SIG-M5 (cell line): ENCODE measurements around the gene XIRP1.
"Not testable (repeated sequence)": the region's sequence is repeated elsewhere in the genome, so short reads cannot be mapped to it uniquely, and the experiment has no call there.

Experiments used
- DNase-seq: peaks from one replicate; lab custom pipeline; 2025; lab: John Stamatoyannopoulos, UW

The XIRP1 gene

DNA sequence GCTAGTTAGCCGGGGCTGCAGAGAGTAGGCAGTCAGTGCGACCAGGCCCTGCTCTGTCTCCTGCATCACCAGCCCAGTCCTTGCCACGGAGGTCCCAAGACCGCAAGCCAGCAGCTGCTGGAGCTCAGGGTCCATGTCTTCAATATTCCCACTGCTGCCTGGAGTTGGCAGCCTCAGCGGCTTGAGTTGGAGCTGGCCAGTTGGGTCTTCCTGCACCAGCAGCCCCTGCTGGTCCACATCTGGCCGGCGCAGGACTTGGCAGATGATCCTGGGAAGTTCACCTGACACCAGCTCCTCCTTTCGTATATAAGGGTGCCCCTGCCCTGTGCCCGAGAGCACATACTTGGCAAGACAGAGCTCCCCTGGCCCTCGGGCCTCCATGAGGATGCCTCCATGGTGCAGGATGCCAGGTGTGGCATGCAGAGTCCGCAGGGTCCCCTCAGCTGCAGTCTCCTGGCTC lies 5.7 kb downstream of the XIRP1 start:
- no peak for DNase-seq

DNA sequence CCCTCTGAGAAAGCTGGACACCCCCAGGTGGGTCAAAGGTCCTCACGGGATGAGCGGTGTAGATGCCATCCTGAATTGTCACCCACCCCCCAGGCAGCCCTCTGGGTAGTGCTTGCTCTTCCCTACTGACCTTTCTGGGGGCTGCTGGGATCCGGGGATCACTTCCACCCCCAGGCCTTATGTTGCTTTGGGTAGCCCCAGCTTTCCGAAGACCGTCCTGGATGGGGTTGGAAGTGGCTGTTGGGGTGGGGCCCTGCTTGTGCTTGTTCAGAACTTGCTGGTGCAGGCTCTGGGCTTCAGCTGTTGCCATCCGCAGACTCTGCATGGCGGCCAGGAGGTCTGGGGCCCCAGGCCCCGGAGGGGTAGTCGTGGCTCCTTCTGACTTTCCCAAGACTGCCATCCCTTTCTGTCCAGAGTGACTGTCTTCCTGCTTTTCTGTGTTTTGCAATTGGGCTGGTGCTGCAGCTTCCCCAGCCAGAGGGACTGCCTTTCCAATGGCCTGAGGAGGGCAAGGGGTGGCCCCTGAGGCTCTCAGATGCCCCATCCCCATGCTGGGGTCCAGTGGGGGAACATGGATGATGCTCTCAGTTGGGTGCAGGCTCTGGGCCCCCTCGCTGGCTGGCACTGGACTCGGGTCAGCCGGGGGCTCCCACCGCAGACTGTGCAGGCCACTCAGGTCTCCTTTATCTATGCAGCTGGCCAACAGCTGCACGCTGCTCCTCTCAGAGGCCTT lies 6.3 kb downstream of the XIRP1 start:
- DNase-seq = no peak

DNA sequence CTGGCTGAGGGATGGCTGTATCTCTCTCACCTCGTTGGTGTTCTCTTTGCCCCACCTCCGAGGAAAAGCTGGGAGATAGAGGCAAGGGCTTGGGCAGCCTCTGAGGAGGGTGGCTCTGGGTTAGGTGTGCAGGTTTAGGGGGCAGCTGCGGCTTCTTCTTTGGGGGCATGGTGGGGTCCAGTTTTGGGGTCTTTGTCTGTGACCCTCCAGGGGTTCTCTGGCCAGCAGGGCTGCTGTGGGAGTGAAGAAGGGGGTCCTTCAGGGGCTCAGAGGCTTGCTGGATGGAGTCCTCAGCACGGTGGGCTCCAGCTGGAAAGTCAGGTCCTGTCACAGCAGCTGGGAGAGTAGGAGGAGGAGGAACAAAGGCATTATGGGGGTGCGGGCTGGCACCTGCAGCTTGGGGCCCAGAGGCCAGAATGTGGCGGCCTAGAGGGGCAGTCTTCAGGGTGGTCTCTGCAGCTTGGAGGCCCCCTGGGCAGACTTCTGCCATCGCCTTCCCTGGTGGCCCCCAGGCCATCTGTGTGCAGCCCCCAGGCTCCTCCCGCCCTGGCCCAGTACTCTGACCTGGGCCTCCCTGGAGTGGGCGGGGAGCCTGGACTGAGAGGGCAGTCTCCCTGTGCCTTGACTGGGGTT lies 7.0 kb downstream of the XIRP1 start:
- DNase-seq = no peak

DNA sequence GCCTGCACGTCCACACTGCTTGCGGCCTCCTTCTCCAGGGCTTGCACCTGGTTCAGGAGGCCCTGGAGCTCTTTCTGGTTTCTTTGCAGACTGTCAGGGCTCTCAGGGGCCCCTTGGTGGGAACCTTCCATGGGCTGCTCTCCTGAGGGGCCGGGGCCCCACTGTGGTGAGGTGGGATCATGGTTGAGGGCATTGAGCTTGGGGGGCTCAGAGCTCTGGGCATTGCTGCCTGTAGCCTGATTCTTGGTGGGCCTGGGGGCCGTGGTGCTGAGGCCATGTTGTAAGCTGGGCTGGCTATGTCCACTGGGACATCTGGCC lies 7.5 kb downstream of the XIRP1 start:
- no peak for DNase-seq

DNA sequence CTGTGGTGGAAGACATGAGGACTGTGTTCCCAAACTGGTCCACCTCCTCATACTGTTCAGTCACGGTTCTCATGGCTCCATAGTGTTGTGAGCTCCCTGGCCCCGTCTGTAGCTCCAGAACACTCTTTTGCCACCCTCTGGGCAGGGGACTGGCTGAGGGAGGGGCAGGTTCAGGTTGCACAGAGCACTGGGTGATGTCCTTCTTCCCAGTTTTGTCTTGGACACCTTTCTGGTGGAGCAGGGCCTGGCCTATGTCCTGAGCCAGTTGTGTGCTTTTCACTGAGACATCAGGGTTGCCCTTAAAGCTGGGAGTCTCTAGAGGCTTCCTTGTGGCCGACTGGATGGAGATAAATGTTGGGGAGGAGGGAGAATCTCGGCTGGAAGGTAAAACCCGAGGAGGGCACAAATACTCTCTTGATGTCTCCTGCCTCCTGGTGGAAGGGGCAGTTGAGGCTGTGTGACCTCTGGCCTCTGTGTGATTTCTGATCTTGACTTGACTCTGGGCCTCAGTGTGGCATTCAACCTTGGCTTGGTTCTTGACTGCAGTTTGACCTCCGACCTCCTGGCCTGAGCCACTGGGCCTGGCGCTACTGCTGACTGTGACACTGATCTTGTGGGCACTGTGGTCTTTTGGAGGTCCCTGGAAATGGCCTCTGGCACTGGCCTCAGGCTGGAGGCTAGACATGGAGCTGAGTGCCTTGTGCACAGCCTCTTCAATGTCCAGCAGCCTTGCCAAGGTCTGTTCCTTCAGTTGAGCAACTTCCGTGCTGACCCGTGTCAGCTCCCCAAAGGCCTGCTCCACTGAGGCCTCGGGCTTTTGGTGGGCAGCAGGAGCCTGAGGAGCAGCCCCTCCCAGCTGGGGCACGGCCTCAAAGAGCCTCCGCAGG lies 8.1 kb downstream of the XIRP1 start:
- no peak for DNase-seq

DNA sequence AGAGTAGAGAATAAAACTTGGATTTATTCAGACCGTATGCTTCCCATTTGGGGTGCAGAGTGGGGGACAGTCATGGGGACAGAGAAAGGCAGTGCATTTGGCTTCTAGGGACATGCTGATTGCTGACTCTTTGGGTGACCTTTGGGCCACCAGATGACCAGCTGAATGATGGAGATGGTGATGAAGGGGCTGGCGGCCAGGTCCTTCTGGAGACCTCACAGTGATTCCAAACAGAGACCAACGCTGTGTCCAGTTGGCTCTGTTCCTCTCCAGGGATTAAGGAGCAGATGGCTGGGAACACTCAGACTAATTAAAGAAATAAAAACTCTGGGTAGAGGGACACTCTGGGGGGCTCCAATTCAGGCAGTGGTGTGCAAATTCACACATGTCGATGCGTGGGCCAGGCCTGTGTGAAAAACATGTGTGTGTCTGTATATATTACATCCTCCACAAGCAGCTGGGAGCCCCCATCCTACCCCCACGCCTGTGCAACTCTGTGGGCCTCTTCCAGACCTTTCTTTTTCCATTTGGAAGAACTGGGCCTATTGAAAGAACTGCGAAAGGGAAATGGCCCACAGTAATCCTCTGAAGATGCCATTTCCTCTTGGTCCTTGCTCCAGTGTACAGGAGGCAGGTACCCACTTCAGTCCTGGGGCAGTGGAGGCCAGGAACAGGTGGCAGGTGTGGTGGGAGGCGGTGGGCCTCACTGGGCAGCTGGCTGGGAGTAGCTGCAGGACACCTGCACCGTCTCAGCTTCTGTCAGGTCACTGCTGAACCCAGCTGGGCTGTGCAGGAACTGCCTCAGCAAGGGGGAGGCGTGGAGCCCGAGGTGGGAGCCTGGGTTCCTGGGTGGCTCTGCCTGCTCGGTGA lies 8.9 kb downstream of the XIRP1 start:
- no peak for DNase-seq

DNA sequence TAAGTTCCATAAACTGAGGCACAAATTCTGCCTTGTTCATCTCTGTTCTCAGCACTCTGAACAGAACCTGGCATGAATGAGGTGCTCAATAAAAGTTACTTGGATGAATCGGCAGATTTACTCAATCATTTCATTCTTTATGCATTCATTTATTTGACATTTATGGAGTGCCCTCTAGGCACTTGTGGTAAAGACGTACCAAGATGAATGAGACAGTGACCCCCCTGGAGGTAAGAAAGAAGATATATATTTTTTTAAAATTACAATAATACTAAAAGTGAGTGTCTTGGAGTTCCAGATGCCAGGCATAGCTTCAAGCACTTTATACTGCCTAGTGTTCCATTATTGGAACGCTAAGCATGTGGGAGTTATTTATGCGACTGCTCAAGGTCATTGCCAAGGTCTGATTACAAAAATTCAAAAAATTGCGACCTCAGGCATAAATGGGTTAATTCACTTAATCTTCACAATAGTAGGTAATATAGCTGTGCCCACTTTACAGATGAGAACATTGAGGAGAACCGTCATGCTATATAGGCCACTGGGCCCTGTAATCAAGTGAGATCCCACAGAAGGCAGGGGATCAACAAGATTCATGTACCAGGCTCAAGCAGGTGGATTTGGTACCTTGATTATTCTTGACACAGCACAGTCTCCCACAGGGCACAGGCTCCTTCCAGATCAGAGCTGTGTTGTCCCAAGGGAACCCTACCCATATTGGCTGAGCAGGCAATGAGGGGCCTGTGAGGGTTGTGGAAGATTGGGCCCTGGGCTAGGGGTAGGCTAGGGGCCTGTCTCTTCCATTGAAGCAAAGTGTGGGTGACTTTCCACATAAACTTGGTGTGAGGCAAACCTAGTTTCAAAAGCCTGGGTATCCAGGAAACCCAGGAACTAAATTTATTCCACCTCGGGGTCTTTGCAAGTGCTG lies 10.7 kb downstream of the XIRP1 start:
- DNase-seq = no peak

DNA sequence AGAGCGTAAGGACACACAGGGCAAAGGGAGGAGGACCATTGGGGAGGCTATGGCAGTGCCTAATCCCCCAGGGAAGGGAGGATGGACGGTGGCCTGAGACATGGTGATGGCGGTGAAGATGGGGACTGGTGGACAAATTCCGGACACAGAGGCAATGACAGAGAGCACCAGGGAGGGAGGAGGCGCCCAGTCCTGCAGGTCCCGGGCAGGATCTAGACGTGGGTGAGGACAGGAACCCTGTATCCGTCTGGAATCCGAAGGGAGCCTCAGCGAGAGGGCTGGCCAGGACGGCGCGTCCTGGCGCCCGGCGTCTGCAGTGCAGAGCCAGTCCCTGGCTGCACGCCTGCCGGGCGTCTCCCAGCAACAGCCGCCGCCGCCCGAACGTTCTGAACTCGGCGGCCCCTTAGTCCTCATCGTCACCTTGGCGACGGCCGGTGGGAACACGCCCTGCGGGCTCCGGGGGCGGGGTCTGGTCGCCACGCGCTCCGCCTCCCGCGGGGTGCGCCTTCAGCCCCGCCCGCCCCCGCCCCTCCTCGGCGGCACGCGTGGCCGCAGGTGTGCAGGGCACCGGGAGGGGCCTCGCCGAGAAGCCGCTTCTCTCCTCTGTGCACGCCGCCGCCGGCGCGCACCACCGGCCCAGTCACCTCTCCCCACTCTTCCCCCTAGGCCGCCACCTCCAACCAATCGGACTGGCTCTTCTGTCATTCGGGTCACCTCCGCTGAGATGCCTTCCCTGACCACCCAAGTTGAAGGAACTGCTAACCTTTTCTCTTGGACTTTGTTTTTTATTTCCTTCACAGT lies 11.6 kb downstream of the XIRP1 start:
- DNase-seq = no peak

DNA sequence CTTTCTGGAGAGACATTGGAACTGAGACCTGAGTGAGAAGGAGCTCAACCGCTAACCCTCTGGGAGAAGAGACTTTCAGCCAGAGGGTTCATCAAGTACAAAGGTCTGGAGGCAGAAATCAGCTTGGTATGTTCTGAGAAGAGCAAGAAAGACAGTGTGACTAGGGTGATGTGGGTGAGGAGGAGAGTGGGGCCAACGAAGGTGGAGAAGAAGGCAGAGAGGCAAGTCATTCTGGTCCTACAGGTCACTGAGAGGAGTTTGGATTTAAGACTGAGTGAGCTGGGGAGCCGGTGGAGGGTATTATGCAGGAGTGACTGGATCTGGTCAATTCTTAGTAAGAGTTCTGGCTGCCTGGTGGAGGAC lies 12.2 kb downstream of the XIRP1 start:
- no peak for DNase-seq

DNA sequence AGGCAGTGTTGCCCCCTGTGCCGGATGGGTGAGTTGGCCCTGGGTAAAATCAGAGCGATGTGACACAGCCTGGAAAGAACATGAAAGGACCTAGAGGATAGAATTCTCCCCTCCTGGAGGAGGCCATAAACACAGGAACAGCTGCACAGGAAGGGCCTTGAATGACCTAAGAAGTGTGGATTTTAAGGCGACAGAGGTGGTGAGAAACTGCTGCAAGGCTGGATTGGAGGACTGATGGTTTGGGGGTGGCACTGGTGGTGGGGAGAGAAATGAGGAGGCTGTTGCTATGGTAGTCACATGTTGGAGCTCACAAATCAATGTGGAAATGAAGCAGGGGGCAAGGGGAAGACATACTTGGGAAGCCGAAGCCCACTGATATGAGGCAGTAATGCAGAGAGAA lies 13.8 kb downstream of the XIRP1 start:
- DNase-seq = no peak

DNA sequence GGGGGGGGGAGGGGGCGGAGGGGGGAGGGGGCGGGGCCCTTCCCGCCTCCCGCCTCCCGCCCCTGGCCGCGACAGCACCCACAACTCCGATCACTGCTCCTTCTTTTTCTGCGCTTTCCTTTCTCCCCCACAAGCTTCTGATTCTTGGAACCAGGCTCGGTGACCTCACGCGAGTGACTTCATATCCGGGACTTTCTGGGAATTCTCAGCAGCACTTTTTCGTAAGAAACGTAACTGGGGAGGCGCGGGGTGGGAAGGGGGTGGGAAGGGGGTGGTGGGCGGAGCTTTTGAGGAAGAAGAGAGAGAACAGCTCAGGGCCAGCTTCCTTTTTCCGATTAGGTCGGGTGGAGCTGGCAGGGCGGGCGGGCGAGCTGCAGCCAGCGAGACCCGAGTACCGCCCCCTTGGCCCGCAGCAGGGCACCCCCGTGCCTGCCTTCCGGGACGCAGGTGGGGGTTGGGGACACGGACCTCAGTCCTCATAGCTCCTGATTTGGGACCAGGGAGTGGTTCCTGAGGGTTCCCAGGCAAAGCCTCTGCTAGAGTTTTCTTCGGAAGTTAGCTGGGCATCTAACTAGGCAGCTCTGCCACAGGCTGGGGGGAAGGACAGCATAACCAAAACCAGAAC lies 14.6 kb downstream of the XIRP1 start:
- no peak for DNase-seq

DNA sequence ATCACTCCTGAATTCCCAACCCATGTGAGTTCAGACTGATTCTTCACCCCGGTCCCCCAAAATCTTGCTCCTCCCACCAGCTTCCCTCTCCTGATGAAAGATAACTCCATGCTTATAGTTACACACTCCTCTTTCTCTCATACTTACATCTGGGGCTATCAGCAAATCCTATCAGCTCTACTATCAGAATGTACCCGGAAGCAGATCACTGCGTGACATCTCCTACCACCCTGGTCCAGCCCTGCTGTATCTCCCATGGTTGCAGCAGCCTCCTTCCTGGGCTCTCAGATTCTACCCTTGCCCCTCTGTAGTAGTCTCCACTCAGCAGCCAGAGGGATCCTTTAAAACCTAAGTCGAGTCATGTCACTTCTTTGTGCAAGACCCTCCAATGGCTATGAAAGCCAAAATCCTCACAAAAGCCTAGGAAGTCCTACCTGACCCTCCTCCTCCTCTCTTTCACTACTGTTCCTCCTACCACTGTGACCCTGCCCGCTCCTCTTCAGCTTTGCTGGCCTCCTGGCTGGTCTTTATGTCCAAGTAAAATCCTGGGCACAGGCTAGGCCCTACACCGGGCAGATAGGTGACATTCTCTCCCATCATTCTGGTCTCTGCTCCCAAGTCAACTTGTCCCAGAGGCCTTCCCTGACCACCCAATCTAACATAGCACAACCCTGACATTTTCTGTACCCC lies 16.2 kb downstream of the XIRP1 start:
- DNase-seq = no peak

DNA sequence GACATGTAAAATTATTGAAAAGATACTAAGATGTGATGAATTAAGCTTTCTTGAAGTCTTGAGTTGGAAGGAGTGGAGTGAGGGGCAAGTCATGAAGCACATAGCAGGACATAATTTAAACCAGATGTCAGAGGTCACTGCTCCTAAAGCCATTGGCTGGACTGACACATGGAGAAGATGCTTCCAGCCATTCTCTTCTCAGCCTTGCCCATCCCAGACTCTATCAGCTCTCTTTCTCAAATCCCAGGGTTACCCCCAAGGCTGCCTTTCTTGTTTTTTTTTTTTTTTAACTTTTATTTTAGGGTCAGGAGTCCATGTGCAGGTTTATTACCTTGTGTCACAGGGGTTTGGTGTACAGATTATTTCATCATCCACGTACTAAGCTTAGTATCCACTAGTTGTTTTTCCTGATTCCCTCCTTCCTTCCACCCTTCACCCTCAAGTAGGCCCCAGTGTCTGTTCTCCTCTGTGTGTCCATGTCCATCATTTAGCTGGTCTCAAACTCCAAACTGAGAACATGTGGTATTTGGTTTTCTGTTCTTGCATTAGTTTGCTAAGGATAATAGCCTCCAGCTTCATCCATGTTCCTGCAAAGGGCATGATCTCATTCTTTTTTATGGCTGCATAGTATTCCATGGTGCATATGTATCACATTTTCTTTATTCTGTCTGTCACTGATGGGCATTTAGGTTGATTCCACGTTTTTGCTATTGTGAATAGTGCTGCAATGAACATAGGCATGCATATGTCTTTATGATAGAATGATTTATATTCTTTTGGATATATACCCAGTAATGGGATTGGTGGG lies 18.9 kb downstream of the XIRP1 start:
- DNase-seq = no peak

DNA sequence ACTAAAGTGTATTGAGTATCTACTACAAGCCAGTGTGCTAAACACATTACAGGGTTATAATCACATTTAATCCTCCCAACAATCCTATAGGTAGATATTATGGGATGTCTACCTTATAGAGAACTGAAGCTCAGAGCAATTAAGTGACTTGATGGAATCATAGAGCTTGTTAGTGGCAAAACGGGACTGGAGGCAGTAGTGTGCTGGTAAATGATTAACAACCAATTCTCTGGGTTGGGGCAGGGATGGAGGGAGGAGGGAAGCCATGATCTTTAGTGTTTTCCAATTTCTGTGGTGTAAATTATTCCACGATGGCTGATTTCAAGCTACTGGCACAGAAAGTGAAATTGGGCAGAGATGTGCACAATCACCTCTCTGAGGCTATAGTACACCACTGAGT lies 20.5 kb downstream of the XIRP1 start:
- DNase-seq = no peak

DNA sequence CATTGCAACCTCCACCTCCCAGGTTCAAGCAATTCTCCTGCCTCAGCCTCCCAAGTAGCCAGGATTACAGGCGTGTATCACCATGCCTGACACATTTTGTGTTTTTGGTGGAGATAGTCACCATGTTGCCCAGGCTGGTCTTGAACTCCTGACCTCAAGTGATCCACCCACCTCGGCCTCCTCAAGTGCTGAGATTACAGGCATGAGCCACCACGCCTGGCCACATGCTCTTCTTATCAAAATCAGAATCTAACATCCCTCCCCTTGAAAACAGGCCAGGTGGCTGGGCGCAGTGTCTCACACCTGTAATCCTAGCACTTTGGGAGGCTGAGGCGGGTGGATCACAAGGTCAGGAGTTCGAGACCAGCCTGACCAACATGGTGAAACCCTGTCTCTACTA lies 21.5 kb downstream of the XIRP1 start:
- DNase-seq = not testable (repeated sequence)

DNA sequence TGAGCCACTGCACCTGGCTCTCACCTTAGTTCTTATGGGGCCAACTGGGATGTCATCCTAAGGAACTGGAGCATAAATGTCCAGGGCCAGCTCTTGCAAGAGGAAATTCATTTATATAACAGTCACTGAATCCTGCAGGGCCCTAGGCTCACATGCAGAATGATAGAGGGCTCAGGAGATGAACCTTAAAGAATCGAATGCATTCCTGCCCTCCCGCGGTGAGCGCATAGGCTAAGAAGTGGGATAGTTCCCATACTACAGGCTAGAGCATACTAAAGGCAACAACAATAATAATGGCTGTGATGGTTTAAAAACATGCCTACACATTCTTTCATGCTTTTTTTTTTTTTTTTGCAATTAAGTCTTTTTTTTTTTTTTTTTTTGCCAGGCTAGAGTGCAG lies 21.9 kb downstream of the XIRP1 start:
- DNase-seq = no peak

DNA sequence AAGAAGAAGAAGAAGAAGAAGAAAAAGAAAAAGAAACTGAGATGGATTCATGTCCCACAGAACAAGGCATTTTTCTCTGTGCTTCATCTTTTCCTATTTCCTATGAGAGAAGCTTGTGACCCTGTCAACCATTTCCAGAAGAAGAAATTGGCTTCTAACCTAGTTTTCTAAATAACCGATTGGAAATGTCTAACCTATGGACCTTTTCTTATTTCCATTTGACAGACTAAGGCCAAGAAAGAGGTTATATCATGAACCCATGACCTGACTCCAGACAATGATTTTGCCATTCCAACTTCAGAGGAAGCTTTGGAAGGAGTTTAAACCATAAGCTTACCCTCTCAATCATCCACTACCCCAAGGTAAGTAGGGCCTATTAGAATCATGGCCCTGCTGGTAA lies 22.7 kb downstream of the XIRP1 start:
- DNase-seq = no peak

DNA sequence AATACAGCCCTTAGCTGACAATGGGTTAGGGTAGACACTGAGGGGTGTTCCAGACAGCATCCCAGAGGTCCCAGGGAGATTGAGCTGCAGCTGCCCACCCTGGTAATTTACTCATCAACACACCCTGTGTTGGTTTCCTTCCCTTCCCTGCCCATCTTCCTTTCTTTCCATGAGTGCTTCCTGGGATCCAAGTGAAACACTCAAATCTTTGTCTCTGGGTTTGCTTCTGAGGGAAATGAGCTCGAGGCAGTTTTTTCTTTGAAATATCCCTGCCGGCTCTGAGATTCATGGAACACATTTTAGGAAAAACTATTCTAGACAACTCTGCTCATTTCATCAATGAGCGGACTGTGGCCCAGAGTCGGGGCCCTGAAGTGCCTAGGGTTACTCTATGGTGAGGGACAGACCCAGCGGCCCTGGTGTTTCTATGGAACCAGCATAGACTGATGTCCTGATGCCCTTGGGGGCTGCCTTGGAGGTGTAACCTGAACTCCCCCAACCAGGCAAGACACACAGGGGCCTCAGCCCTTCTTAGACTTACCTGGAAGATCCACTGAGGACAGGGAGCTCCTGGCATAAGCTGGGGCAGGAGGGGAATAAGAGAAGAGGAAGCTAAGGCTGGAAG lies 24.1 kb downstream of the XIRP1 start:
- DNase-seq = no peak
